MM.1S (cell line): ENCODE measurements around the gene YAE1.

Experiments
- DNase-seq: peaks from one replicate; pipeline ENCODE4 v3.0.0-alpha.2; 2015
- H2AFZ ChIP-seq: fragments of 300-600 bp; sonication (generic); 2 replicates; pipeline ENCODE4 v1.6.0; 2016; ENCODE audit warnings: antibody characterized with exemption, low read length
- H3F3A ChIP-seq: fragments of 300-600 bp; sonication (generic); 2 replicates; pipeline ENCODE4 v1.6.1; 2016; ENCODE audit warnings: mild to moderate bottlenecking, antibody characterized with exemption, low read length, moderate library complexity, mixed read lengths; ENCODE audit not compliant: insufficient read depth
- H3K27ac ChIP-seq: fragments of 300-600 bp; sonication (generic); 2 replicates; pipeline ENCODE4 v1.5.1; 2016; ENCODE audit warnings: mild to moderate bottlenecking, low read length
- H3K27me3 ChIP-seq: fragments of 300-600 bp; sonication (generic); replicated peaks from 2 replicates; pipeline ENCODE4 v1.6.0; 2016; ENCODE audit warnings: low read length; ENCODE audit not compliant: insufficient read depth
- H3K36me3 ChIP-seq: fragments of 300-600 bp; sonication (generic); replicated peaks from 2 replicates; pipeline ENCODE4 v1.6.1; 2016; ENCODE audit warnings: mild to moderate bottlenecking, low read length, mixed read lengths; ENCODE audit not compliant: insufficient read depth
- H3K4me1 ChIP-seq: fragments of 300-600 bp; sonication (generic); 2 replicates; pipeline ENCODE4 v1.6.1; 2016; ENCODE audit warnings: low read length, mixed read lengths
- H3K4me2 ChIP-seq: fragments of 300-600 bp; sonication (generic); 2 replicates; pipeline ENCODE4 v1.6.0; 2016; ENCODE audit warnings: low read depth, low read length
- H3K4me3 ChIP-seq: fragments of 300-600 bp; sonication (generic); 2 replicates; pipeline ENCODE4 v1.5.1; 2016; ENCODE audit warnings: low read length, mixed read lengths
- H3K79me2 ChIP-seq: fragments of 300-600 bp; sonication (generic); 2 replicates; pipeline ENCODE4 v1.6.1; 2016; ENCODE audit warnings: mixed run types, low read length, mixed read lengths
- H3K9ac ChIP-seq: fragments of 300-600 bp; sonication (generic); 2 replicates; pipeline ENCODE4 v1.6.1; 2016; ENCODE audit warnings: low read length, mixed read lengths
- H3K9me2 ChIP-seq: fragments of 300-600 bp; sonication (generic); replicated peaks from 2 replicates; pipeline ENCODE4 v1.6.1; 2016; ENCODE audit warnings: mild to moderate bottlenecking, low read length, mixed read lengths; ENCODE audit not compliant: insufficient read depth
- H3K9me3 ChIP-seq: fragments of 300-600 bp; sonication (generic); replicated peaks from 2 replicates; pipeline ENCODE4 v1.6.1; 2016; ENCODE audit warnings: mild to moderate bottlenecking, low read length, mixed read lengths; ENCODE audit not compliant: insufficient read depth
- H4K20me1 ChIP-seq: fragments of 300-600 bp; sonication (generic); 2 replicates; pipeline ENCODE4 v1.6.1; 2016; ENCODE audit warnings: mild to moderate bottlenecking, low read length, moderate library complexity, mixed read lengths; ENCODE audit not compliant: insufficient read depth
- CTCF ChIP-seq: fragments of 300-600 bp; sonication (generic); IDR thresholded peaks from 2 replicates; pipeline ENCODE4 v1.5.1; 2016; ENCODE audit warnings: antibody characterized with exemption, low read length, mixed read lengths
- EZH2 ChIP-seq: fragments of 300-600 bp; sonication (generic); optimal IDR thresholded peaks from 2 replicates; pipeline ENCODE3; 2017; ENCODE audit warnings: low read depth, mild to moderate bottlenecking, antibody characterized with exemption, low read length, mixed read lengths
- EZH2phosphoT487 ChIP-seq: fragments of 300-600 bp; sonication (generic); IDR thresholded peaks from 2 replicates; pipeline ENCODE4 v1.6.1; 2018; ENCODE audit warnings: antibody characterized with exemption, low read length

The YAE1 gene

DNA sequence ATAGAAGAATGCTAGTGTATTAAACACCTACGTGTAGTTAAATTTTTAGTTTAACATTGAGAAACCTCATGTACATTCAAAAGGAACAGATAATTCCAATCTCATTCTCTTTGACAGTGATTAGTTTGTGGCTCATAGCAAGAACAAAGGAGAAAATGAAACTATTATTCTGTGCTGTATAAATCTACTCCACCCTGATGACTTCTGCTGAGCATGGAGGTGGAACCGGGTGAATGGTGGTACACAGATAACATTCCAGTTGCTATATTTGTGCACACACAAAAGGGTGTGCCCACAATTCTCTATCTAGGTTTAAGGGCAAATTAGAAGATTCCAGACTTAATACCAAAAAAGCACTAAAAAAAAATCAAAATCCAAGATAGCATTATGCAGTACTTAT, 40.1 kb downstream of the YAE1 start:
- TF ChIP-seq CTCF (no peak), EZH2phosphoT487 (no peak), EZH2 (no peak)
- Histone ChIP-seq H2AFZ (no peak overlapping the region), H3K4me3 (no peak overlapping the region), H3K27ac (no peak overlapping the region), H4K20me1 (no peaks in the 10 kb centered on the region), H3K9me2 (no peaks in the 10 kb centered on the region), H3K36me3 (no peaks in the 10 kb centered on the region), H3K9me3 (no peaks in the 10 kb centered on the region), H3K79me2 (no peaks in the 10 kb centered on the region), H3K27me3 (no peaks in the 10 kb centered on the region), H3K9ac (no peak overlapping the region), H3K4me2 (no peak overlapping the region), H3F3A (no peaks in the 10 kb centered on the region), H3K4me1 (no peaks in the 10 kb centered on the region)
- no peak for DNase-seq

DNA sequence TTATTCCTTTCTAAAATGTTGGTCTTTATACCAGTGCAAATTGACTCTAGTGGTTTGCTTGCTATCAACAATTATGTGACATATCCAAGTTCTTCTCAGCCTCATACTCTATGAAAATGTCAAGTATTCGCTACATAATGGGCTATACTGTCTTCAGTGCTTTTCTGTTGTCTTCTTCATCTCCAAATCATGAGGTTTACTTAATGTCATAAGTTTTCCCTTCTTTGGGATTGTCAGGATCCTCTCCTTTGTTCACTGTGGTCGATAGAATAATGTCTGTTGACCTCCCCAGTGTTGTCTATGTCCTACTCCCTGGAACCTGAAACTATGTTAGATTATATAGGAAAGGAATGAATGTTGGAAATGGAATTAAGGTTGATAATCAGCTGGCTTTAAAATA, 40.7 kb downstream of the YAE1 start:
- Histone ChIP-seq H3K9me3 (no peaks in the 10 kb centered on the region), H3K9me2 (no peaks in the 10 kb centered on the region), H3K36me3 (no peaks in the 10 kb centered on the region), H3K9ac (no peak overlapping the region), H3K4me2 (no peak overlapping the region), H4K20me1 (no peaks in the 10 kb centered on the region), H3K4me3 (no peak overlapping the region), H3K4me1 (no peaks in the 10 kb centered on the region), H3K79me2 (no peaks in the 10 kb centered on the region), H2AFZ (no peak overlapping the region), H3F3A (no peaks in the 10 kb centered on the region), H3K27ac (no peak overlapping the region), H3K27me3 (no peaks in the 10 kb centered on the region)
- TF ChIP-seq CTCF (no peak), EZH2 (no peak), EZH2phosphoT487 (no peak)
- no peak for DNase-seq

DNA sequence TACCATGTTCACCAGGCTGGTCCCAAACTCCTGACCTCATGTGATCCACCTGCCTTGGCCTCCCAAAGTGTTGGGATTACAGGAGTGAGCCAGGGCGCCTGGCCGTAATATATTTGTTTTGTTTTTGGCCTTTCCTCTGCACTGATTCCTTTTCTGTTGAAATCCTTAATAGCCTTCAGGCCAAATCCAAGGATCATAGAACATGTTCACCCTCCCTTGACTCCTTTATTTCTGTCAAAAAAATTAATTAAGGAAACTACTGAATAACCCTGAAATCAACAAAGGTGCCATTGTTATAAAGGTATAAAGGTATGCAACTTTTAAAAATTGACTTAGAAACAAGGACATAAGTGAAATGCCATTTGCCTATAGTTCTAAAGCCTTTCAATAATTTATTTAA, 41.7 kb downstream of the YAE1 start:
- Histone ChIP-seq H3K4me1 (no peaks in the 10 kb centered on the region), H3K4me2 (no peak overlapping the region), H4K20me1 (no peaks in the 10 kb centered on the region), H3K27me3 (no peaks in the 10 kb centered on the region), H3F3A (no peaks in the 10 kb centered on the region), H3K9me3 (no peaks in the 10 kb centered on the region), H2AFZ (no peak overlapping the region), H3K9me2 (no peaks in the 10 kb centered on the region), H3K27ac (no peak overlapping the region), H3K4me3 (no peak overlapping the region), H3K9ac (no peak overlapping the region), H3K36me3 (no peaks in the 10 kb centered on the region), H3K79me2 (no peaks in the 10 kb centered on the region)
- no peak for DNase-seq
- no peak for TF ChIP-seq EZH2phosphoT487
- TF ChIP-seq CTCF = no peak
- no peak for TF ChIP-seq EZH2
